ENCODE data around the gene SHC2. TPM values are rescaled to one million over a fixed set of nuclear protein-coding genes. Genes with fewer than 3 reads are reported as not detected.

SHC2 gene
- total and polyA plus RNA-seq, 2 of the 8 experiments (the other 6 are each of a cell fraction or from before 2014, with no cell fraction given), result 4.4 to 7.3 TPM

DNA sequence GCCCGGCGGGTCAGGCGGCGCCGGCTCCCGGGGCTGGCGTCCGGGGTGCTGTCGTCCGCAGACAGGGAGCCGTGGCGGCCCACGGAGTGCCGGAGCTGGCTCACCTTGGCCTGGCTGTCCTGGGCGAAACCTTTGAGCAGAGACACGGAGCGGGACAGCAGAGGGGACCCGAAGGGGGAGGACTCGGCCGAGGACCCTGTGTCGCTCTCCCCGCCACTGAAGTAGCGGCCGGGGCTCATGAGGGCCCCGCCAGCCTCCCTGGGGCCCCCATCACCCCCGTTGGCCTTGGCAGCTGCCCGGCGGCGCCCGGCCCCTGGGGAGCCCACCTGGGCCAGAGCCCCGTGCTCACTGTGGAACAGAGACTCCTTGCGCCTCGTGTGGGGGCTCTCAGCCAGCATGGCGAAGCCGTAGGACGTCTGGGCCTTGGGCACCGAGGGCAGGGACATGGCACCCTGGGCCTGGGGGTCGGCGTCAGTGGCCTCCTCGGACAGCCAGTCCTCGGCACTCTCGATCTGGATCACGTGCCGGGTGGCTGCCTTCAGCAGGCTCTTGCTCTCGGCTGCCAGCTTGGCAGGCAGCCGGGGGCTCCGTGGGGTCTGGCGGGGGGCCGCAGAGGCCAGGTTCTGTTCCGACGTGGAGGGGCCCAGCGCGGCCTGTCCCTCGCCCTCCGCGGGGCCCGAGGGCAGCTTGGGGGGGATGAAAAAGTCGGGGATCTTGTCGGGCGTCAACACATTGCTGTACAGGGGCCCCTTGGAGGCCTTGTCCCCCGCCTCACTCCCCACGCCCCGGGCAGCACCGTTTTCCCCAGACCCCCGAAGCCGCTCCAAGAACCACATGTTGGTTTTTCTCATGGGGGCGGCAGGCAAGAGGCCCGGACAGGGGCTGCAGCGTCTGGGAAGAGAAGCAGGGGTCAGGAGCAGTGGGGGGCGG lies 53.1 kb downstream of the SHC2 start:
- H3K23me2 ChIP-seq (ENCODE audit: low read depth, low read length), result no peaks in the 10 kb centered on the region; the same call in 1 of the 2 replicates
- H3K18ac ChIP-seq (ENCODE audit: extremely low read depth, low read length), result no peak overlapping the region; the same call in 1 of the 2 replicates
- H3K4me1 ChIP-seq (replicated peaks in 1 of 4; ENCODE audit: control insufficient read depth in 3 of 4, insufficient read depth in 4 of 4, low read length in 3 of 4), result peaks cover 0 to 17% (median 8%) of the 10 kb centered on the region in 4 experiments; a peak in 5 of 7 replicates
- no peak overlapping the region for H4K5ac ChIP-seq (ENCODE audit: insufficient read length, low read depth, low read length)
- ChIA-PET CTCF (ENCODE audit: partially characterized antibody) (interaction anchor here (1.1 to 1.9 kb wide), 6 partner anchors 9 to 125 kb away, joined by 4 to 6 read pairs (median 4); no protein-coding TSS in a partner anchor), POLR2A (ENCODE audit: partially characterized antibody) (interaction anchor here (1.2 to 1.9 kb wide), 4 partner anchors 9 to 123 kb away, joined by 3 to 5 read pairs (median 4); partner anchors contain the start of gene CDC34)
- H3K9me3 ChIP-seq (ENCODE audit: insufficient read depth in 2 of 2, low read depth in 1 of 2, low read length in 1 of 2), result no peaks in the 10 kb centered on the region
- peak overlapping the region; percentile 81 to 94; a peak in 3 of 4 replicates for H3K4me2 ChIP-seq (ENCODE audit: insufficient read depth in 1 of 2, low read depth in 2 of 2, low read length in 2 of 2)
- peak overlapping the region; percentile 42 to 85 (median 48); a peak in 4 of 8 replicates for H3K4me3 ChIP-seq (ENCODE audit: extremely low read depth in 1 of 4, insufficient read depth in 2 of 4, low read depth in 3 of 4, low read length in 4 of 4)
- H4K8ac ChIP-seq (ENCODE audit: extremely low read depth, insufficient read depth, low read length), result peak overlapping the region; percentile 57
- no peak overlapping the region for H3K9ac ChIP-seq (replicated peaks in 1 of 4; ENCODE audit: extremely low read depth in 1 of 4, low read depth in 3 of 4, low read length in 3 of 4)
- no peak overlapping the region for H2AFZ ChIP-seq (ENCODE audit: low read length)
- 0 out of 2 replicates have a peak, but pooled peaks cover 2% of the 10 kb centered on the region for H3K79me1 ChIP-seq (ENCODE audit: low read depth, low read length)
- H3K36me3 ChIP-seq (ENCODE audit: control insufficient read depth in 2 of 4, insufficient read depth in 4 of 4, low read length in 3 of 4), result no peaks in the 10 kb centered on the region; a peak in 1 of 8 replicates
- H4K20me1 ChIP-seq (replicated peaks in 1 of 2; ENCODE audit: control insufficient read depth in 1 of 2, insufficient read depth in 2 of 2, low read length in 2 of 2), result peaks cover 0 to 4% of the 10 kb centered on the region in 2 experiments
- H3K56ac ChIP-seq (replicated peaks; ENCODE audit: insufficient read length, low read depth, low read length), result no peak overlapping the region
- DNase-seq (ENCODE audit: low read depth in 1 of 2, low spot score in 2 of 2) (peak in 1 of 2 experiments; percentile 53), FAIRE-seq (no peak)
- H2BK5ac ChIP-seq (ENCODE audit: low read depth, low read length), result no peak overlapping the region
- no peak overlapping the region for H4K91ac ChIP-seq (replicated peaks; ENCODE audit: insufficient read length, low read length)
- H2BK15ac ChIP-seq (ENCODE audit: low read length), result no peak overlapping the region
- no peak overlapping the region; the same call in 1 of the 2 replicates for H2BK12ac ChIP-seq (ENCODE audit: low read depth, low read length)
- no peak overlapping the region for H2AK5ac ChIP-seq (ENCODE audit: low read depth, low read length)
- H2BK120ac ChIP-seq (replicated peaks; ENCODE audit: low read depth, low read length), result no peak overlapping the region
- no peak overlapping the region for H2BK20ac ChIP-seq (ENCODE audit: low read length)
- no peak overlapping the region for H3K14ac ChIP-seq (ENCODE audit: insufficient read length)
- no peaks in the 10 kb centered on the region for H3K79me2 ChIP-seq (ENCODE audit: control insufficient read depth in 1 of 2, insufficient read depth in 2 of 2, low read length in 2 of 2)
- peaks cover 0 to 14% (median 12%) of the 10 kb centered on the region in 4 experiments; a peak in 6 of 7 replicates for H3K27me3 ChIP-seq (replicated peaks in 1 of 4; ENCODE audit: control insufficient read depth in 3 of 4, extremely low read depth in 1 of 4, insufficient read depth in 3 of 4, low read length in 3 of 4)
- 81% methylated on average over 52 of the region's 70 CpGs; no CpG with 5 or more reads in 1 of the 2 experiments for WGBS, 2 experiments (ENCODE audit: extremely low coverage in 1 of 2, insufficient coverage in 1 of 2, insufficient read length in 1 of 2, insufficient replicate concordance in 2 of 2, low coverage in 1 of 2, low lambda C conversion rate in 2 of 2, missing lambda C conversion rate in 1 of 2)
- H3K23ac ChIP-seq (ENCODE audit: insufficient read length), result no peak overlapping the region
- H3K27ac ChIP-seq (ENCODE audit: low read depth, low read length), result no peak overlapping the region
- no peak overlapping the region for H3K4ac ChIP-seq (replicated peaks; ENCODE audit: insufficient read length, low read depth, low read length)
- no peak for TF ChIP-seq JUN (IDR thresholded peaks at IDR 0.05; ENCODE audit: low read depth, low read length)
- no peak for TF ChIP-seq SP4 (IDR thresholded peaks at IDR 0.05; ENCODE audit: low read length)
- TF ChIP-seq SIN3A (conservative IDR thresholded peaks at IDR 0.05 in 1 of 2, IDR thresholded peaks at IDR 0.05 in 1 of 2; ENCODE audit: low read depth in 1 of 2, low read length in 2 of 2), result no peak
- no peak for TF ChIP-seq CTBP2 (IDR thresholded peaks at IDR 0.05; ENCODE audit: borderline replicate concordance, insufficient read depth, insufficient read length, low read length)
- no peak for TF ChIP-seq RBBP5 (IDR thresholded peaks at IDR 0.05; ENCODE audit: borderline replicate concordance, low read depth, low read length)
- TF ChIP-seq SUZ12 (IDR thresholded peaks at IDR 0.05; ENCODE audit: low read length), result no peak
- TF ChIP-seq RAD21 (IDR thresholded peaks at IDR 0.05 in 1 of 2, conservative IDR thresholded peaks at IDR 0.05 in 1 of 2; ENCODE audit: low read depth in 2 of 2, low read length in 2 of 2), result no peak
- no peak for TF ChIP-seq TEAD4 (IDR thresholded peaks at IDR 0.05; ENCODE audit: low read depth, low read length)
- no peak for TF ChIP-seq CBX8 (IDR thresholded peaks at IDR 0.05; ENCODE audit: borderline replicate concordance, low read depth, low read length)
- TF ChIP-seq HDAC6 (IDR thresholded peaks at IDR 0.05; ENCODE audit: low read depth, low read length), result no peak

Data from H1 (cell line).